ENCODE data around the gene GMCL2. TPM values are rescaled to one million over a fixed set of nuclear protein-coding genes. Genes with fewer than 3 reads are reported as not detected.

Gene GMCL2
- polyA plus RNA-seq, 1 donor from 2014 or later, result not detected

DNA sequence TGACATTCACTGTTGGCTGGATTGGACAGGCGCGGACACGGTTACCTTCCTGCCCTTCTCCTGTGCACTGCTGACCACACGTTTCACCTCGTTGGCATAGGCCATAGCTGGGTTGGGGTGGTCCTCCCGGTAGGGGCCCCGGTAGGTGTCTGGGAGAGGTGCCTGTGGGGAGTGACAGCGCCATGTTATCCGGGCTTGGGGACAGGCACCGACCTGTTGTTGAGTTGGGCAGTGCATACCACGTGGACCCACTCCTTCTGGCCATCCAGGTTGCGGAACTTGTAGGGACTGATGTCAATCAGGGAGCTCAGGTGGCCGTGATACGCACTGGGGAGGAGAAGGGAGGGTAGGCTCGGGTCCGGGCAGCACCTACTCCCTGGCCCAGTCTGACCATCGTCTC lies 37.2 kb upstream of the GMCL2 start:
- Histone ChIP-seq H4K20me1 (ENCODE audit: insufficient read depth) (no peaks in the 10 kb centered on the region), H3K27ac (ENCODE audit: low read length) (no peak overlapping the region), H3K27me3 (ENCODE audit: insufficient read depth, low read depth, low read length) (no peaks in the 10 kb centered on the region), H3K4me3 (ENCODE audit: low read length) (no peak overlapping the region), H3K79me2 (replicated peaks; ENCODE audit: insufficient read depth, low read length) (no peaks in the 10 kb centered on the region), H3K36me3 (ENCODE audit: insufficient read depth, low read length) (no peaks in the 10 kb centered on the region), H3K9me3 (ENCODE audit: low read length) (peaks cover 5% of the 10 kb centered on the region), H2AFZ (ENCODE audit: low read depth, low read length) (no peak overlapping the region), H3F3A (ENCODE audit: insufficient read depth, low read length, poor library complexity, severe bottlenecking) (no peaks in the 10 kb centered on the region), H3K9ac (ENCODE audit: low read length) (no peak overlapping the region), H3K4me2 (ENCODE audit: low read length) (no peak overlapping the region), H3K9me2 (ENCODE audit: insufficient read depth, low read length) (no peaks in the 10 kb centered on the region)
- TF ChIP-seq, protein P1, sequence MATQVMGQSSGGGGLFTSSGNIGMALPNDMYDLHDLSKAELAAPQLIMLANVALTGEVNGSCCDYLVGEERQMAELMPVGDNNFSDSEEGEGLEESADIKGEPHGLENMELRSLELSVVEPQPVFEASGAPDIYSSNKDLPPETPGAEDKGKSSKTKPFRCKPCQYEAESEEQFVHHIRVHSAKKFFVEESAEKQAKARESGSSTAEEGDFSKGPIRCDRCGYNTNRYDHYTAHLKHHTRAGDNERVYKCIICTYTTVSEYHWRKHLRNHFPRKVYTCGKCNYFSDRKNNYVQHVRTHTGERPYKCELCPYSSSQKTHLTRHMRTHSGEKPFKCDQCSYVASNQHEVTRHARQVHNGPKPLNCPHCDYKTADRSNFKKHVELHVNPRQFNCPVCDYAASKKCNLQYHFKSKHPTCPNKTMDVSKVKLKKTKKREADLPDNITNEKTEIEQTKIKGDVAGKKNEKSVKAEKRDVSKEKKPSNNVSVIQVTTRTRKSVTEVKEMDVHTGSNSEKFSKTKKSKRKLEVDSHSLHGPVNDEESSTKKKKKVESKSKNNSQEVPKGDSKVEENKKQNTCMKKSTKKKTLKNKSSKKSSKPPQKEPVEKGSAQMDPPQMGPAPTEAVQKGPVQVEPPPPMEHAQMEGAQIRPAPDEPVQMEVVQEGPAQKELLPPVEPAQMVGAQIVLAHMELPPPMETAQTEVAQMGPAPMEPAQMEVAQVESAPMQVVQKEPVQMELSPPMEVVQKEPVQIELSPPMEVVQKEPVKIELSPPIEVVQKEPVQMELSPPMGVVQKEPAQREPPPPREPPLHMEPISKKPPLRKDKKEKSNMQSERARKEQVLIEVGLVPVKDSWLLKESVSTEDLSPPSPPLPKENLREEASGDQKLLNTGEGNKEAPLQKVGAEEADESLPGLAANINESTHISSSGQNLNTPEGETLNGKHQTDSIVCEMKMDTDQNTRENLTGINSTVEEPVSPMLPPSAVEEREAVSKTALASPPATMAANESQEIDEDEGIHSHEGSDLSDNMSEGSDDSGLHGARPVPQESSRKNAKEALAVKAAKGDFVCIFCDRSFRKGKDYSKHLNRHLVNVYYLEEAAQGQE (IDR thresholded peaks at IDR 0.05; ENCODE audit: borderline replicate concordance), result no peak
- no peak for TF ChIP-seq SMC3 (conservative IDR thresholded peaks at IDR 0.05; ENCODE audit: poor library complexity)

GRCh38 chr5:178223828-178224335 lies 36.7 kb upstream of the GMCL2 start:
- no peak overlapping the region for H3K9ac ChIP-seq (ENCODE audit: low read length)
- H3K36me3 ChIP-seq (ENCODE audit: insufficient read depth, low read length), result no peaks in the 10 kb centered on the region
- H3F3A ChIP-seq (ENCODE audit: insufficient read depth, low read length, poor library complexity, severe bottlenecking), result no peaks in the 10 kb centered on the region
- H3K9me3 ChIP-seq (ENCODE audit: low read length), result peaks cover 5% of the 10 kb centered on the region
- no peaks in the 10 kb centered on the region for H3K79me2 ChIP-seq (replicated peaks; ENCODE audit: insufficient read depth, low read length)
- no peak overlapping the region for H3K27ac ChIP-seq (ENCODE audit: low read length)
- H2AFZ ChIP-seq (ENCODE audit: low read depth, low read length), result no peak overlapping the region
- no peaks in the 10 kb centered on the region for H4K20me1 ChIP-seq (ENCODE audit: insufficient read depth)
- no peak for TF ChIP-seq TAF1 (IDR thresholded peaks at IDR 0.05; ENCODE audit: low read depth)
- no peak for TF ChIP-seq EZH2 (IDR thresholded peaks at IDR 0.05; ENCODE audit: borderline replicate concordance, insufficient read depth, low read length, poor library complexity, severe bottlenecking)
- TF ChIP-seq RAD21 (conservative IDR thresholded peaks at IDR 0.05), result no peak
- TF ChIP-seq SMC3 (conservative IDR thresholded peaks at IDR 0.05; ENCODE audit: poor library complexity), result no peak
- no peak for TF ChIP-seq POLR2AphosphoS5 (IDR thresholded peaks at IDR 0.05)
- TF ChIP-seq, protein P1 (IDR thresholded peaks at IDR 0.05; ENCODE audit: borderline replicate concordance), result no peak
- TF ChIP-seq CTCF (IDR thresholded peaks at IDR 0.05; ENCODE audit: poor library complexity, severe bottlenecking), result no peak
- H3K4me3 ChIP-seq (ENCODE audit: low read length), result no peak overlapping the region
- H3K4me2 ChIP-seq (ENCODE audit: low read length), result no peak overlapping the region
- no peaks in the 10 kb centered on the region for H3K9me2 ChIP-seq (ENCODE audit: insufficient read depth, low read length)
- no peaks in the 10 kb centered on the region for H3K27me3 ChIP-seq (ENCODE audit: insufficient read depth, low read depth, low read length)
